GM23338 (cell line): Measurements from ENCODE around the gene GNMT.

Experiments
- CREB1 ChIP-seq: fragments of 250-450 bp; sonication (Bioruptor Pico); IDR thresholded peaks from 2 replicates; pipeline ENCODE4 v1.5.0; 2020; ENCODE audit warnings: low read depth, mild to moderate bottlenecking, moderate library complexity
- CTCF ChIP-seq, 2 experiments: fragments of 200-600 bp in 1 of 2; sonication (generic) in 1 of 2; conservative IDR thresholded peaks; 2 replicates each; pipeline versions ENCODE4 v1.5.1 to v1.6.1; 2016 to 2017; ENCODE audit warnings: antibody characterized with exemption in 2 of 2, low read depth in 2 of 2, mild to moderate bottlenecking in 2 of 2, moderate library complexity in 1 of 2
- EZH2 ChIP-seq: fragments of 200-600 bp; sonication (generic); IDR thresholded peaks from one replicate; pipeline ENCODE4 v1.8.0; 2017; ENCODE audit warnings: antibody characterized with exemption, mild to moderate bottlenecking, low read depth; ENCODE audit not compliant: unreplicated experiment
- EZH2phosphoT487 ChIP-seq: fragments of 200-600 bp; sonication (generic); IDR thresholded peaks from one replicate; pipeline ENCODE4 v1.8.1; 2018; ENCODE audit warnings: antibody characterized with exemption; ENCODE audit not compliant: unreplicated experiment
- JUNB ChIP-seq: IDR thresholded peaks from one replicate; pipeline ENCODE4 v1.6.1; 2016; ENCODE audit warnings: antibody characterized with exemption; ENCODE audit not compliant: unreplicated experiment
- NANOG ChIP-seq: IDR thresholded peaks from 2 replicates; pipeline ENCODE4 v1.6.1; 2016; ENCODE audit warnings: antibody characterized with exemption, borderline replicate concordance
- POLR2AphosphoS5 ChIP-seq: IDR thresholded peaks from 2 replicates; pipeline ENCODE4 v1.6.1; 2016; ENCODE audit warnings: antibody characterized with exemption, low read depth
- STAT1 ChIP-seq: IDR thresholded peaks from one replicate; pipeline ENCODE4 v1.6.1; 2016; ENCODE audit warnings: antibody characterized with exemption; ENCODE audit not compliant: unreplicated experiment
- ZNF114 ChIP-seq: fragments of 250-450 bp; sonication (Bioruptor Pico); IDR thresholded peaks from 2 replicates; pipeline ENCODE4 v1.5.0; 2020; ENCODE audit warnings: mild to moderate bottlenecking, moderate library complexity
- ZNF331 ChIP-seq: fragments of 250-450 bp; sonication (Bioruptor Pico); IDR thresholded peaks from 2 replicates; pipeline ENCODE4 v1.5.0; 2020; ENCODE audit warnings: low read depth, mild to moderate bottlenecking, moderate library complexity
- ZNF462 ChIP-seq: fragments of 250-450 bp; sonication (Bioruptor Pico); IDR thresholded peaks from 2 replicates; pipeline ENCODE4 v1.5.0; 2020; ENCODE audit warnings: mild to moderate bottlenecking, moderate library complexity
- TF ChIP-seq, protein P1 (sequence below): IDR thresholded peaks from one replicate; pipeline ENCODE4 v1.6.1; 2018; ENCODE audit warnings: antibody characterized with exemption; ENCODE audit not compliant: unreplicated experiment
- TF ChIP-seq, protein P2 (sequence below): IDR thresholded peaks from 2 replicates; pipeline ENCODE4 v1.6.1; 2016; ENCODE audit warnings: antibody characterized with exemption

DNA sequence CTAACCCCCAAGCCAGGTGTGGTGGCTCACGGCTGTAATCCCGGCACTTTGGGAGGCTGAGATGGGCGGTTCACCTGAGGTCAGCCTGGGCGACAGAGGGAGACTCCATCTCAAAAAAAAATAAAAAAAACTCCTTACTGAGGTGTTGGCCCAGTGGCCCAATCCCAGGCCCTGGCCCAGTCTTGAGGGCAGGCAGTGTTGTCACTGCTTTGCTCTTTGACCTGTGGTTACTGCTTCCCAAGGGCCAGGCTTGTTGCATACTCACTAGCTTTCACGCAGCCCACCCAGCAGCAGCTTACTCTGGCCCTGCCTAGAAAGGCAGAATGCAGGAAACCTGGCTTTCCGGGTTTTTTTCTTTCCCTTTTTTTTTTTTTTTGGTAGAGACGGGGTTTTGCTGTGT lies 18.1 kb upstream of the GNMT start:
- TF ChIP-seq STAT1: no peak
- TF ChIP-seq CTCF (conservative IDR thresholded peaks at IDR 0.05; ENCODE audit: low read depth in 2 of 2): no peak
- TF ChIP-seq EZH2: no peak
- no peak for TF ChIP-seq EZH2phosphoT487
- no peak for TF ChIP-seq NANOG
- TF ChIP-seq, protein P1, sequence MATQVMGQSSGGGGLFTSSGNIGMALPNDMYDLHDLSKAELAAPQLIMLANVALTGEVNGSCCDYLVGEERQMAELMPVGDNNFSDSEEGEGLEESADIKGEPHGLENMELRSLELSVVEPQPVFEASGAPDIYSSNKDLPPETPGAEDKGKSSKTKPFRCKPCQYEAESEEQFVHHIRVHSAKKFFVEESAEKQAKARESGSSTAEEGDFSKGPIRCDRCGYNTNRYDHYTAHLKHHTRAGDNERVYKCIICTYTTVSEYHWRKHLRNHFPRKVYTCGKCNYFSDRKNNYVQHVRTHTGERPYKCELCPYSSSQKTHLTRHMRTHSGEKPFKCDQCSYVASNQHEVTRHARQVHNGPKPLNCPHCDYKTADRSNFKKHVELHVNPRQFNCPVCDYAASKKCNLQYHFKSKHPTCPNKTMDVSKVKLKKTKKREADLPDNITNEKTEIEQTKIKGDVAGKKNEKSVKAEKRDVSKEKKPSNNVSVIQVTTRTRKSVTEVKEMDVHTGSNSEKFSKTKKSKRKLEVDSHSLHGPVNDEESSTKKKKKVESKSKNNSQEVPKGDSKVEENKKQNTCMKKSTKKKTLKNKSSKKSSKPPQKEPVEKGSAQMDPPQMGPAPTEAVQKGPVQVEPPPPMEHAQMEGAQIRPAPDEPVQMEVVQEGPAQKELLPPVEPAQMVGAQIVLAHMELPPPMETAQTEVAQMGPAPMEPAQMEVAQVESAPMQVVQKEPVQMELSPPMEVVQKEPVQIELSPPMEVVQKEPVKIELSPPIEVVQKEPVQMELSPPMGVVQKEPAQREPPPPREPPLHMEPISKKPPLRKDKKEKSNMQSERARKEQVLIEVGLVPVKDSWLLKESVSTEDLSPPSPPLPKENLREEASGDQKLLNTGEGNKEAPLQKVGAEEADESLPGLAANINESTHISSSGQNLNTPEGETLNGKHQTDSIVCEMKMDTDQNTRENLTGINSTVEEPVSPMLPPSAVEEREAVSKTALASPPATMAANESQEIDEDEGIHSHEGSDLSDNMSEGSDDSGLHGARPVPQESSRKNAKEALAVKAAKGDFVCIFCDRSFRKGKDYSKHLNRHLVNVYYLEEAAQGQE: no peak
- TF ChIP-seq POLR2AphosphoS5: no peak
- no peak for TF ChIP-seq CREB1 (CRISPR knock-in tag)
- no peak for TF ChIP-seq JUNB
- TF ChIP-seq, protein P2, sequence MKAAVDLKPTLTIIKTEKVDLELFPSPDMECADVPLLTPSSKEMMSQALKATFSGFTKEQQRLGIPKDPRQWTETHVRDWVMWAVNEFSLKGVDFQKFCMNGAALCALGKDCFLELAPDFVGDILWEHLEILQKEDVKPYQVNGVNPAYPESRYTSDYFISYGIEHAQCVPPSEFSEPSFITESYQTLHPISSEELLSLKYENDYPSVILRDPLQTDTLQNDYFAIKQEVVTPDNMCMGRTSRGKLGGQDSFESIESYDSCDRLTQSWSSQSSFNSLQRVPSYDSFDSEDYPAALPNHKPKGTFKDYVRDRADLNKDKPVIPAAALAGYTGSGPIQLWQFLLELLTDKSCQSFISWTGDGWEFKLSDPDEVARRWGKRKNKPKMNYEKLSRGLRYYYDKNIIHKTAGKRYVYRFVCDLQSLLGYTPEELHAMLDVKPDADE: no peak
- no peak for TF ChIP-seq ZNF462 (CRISPR knock-in tag)
- TF ChIP-seq ZNF114: no peak
- TF ChIP-seq ZNF331 (CRISPR knock-in tag): no peak
